ENCODE measurements around the gene TIMM17A.

GRCh38 chr1:201942129-201942495, 13.2 kb upstream of the TIMM17A start:
- TF ChIP-seq, protein P1, sequence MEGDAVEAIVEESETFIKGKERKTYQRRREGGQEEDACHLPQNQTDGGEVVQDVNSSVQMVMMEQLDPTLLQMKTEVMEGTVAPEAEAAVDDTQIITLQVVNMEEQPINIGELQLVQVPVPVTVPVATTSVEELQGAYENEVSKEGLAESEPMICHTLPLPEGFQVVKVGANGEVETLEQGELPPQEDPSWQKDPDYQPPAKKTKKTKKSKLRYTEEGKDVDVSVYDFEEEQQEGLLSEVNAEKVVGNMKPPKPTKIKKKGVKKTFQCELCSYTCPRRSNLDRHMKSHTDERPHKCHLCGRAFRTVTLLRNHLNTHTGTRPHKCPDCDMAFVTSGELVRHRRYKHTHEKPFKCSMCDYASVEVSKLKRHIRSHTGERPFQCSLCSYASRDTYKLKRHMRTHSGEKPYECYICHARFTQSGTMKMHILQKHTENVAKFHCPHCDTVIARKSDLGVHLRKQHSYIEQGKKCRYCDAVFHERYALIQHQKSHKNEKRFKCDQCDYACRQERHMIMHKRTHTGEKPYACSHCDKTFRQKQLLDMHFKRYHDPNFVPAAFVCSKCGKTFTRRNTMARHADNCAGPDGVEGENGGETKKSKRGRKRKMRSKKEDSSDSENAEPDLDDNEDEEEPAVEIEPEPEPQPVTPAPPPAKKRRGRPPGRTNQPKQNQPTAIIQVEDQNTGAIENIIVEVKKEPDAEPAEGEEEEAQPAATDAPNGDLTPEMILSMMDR (IDR thresholded peaks at IDR 0.05; ENCODE audit: borderline replicate concordance, extremely low read depth, low read length, poor library complexity, severe bottlenecking): no peak
- no peak for TF ChIP-seq EZH2 (IDR thresholded peaks at IDR 0.05; ENCODE audit: borderline replicate concordance, low read depth, low read length, severe bottlenecking)
